HG03575 (cell line): ENCODE measurements around the gene RASSF7.
"Not testable (repeated sequence)": the region's sequence is repeated elsewhere in the genome, so short reads cannot be mapped to it uniquely, and the experiment has no call there.

Experiments
- ATAC-seq: cut with Tn5 transposase; IDR thresholded peaks from one replicate; pipeline ENCODE4 v1.9.1; 2021; ENCODE audit not compliant: unreplicated experiment, insufficient number of reproducible peaks, low FRiP score; ENCODE audit errors: extremely low read depth

Gene RASSF7, protein sequence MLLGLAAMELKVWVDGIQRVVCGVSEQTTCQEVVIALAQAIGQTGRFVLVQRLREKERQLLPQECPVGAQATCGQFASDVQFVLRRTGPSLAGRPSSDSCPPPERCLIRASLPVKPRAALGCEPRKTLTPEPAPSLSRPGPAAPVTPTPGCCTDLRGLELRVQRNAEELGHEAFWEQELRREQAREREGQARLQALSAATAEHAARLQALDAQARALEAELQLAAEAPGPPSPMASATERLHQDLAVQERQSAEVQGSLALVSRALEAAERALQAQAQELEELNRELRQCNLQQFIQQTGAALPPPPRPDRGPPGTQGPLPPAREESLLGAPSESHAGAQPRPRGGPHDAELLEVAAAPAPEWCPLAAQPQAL

GRCh38 chr11:560305-561147, at the start of gene RASSF7, which contains the start of gene LMNTD2:
Gene RASSF7 (plus strand): TSS chr11:560970. CDS start chr11:561769, 799 bp downstream.
Gene LMNTD2 (minus strand): TSS chr11:560738. CDS start chr11:560716, 22 bp downstream.
- ATAC-seq, result no peak

DNA sequence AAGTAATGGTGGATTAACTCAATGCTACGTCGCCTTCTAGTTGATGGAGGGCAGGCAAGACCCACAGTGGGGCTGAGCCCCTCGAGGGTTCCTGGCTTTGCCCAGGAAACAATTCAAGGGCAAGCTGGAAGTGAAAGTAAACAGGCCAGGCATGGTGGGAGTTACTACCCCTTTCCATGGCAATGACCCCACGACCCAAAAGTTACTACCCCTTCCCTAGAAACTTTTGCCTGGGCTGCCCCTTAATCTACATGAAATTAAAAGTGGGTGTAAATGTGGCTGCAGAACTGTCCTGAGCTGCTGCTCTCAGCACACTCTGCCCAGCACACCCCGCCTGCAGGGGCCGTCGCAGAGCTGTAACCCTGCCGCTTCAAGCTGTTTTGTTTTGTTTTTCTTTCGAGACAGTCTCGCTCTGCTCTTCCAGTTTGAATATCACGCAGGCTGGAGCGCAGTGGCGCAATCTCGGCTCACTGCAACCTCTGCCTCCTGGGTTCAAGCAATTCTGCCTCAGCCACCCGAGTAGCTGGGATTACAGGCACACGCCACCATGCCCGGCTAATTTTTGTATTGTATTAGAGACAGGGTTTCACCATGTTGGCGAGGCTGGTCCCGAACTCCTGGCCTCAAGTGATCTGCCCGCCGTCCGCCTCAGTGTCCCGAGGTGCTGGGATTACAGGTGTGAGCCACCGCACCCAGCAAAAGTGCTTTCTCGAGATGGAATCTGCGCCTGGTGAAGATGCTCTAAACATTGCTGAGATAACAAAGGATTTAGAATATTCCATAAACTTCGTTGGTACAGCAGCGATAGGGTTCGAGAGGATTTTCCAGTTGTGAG, 47.8 kb upstream of the RASSF7 start:
- ATAC-seq, result no peak

DNA sequence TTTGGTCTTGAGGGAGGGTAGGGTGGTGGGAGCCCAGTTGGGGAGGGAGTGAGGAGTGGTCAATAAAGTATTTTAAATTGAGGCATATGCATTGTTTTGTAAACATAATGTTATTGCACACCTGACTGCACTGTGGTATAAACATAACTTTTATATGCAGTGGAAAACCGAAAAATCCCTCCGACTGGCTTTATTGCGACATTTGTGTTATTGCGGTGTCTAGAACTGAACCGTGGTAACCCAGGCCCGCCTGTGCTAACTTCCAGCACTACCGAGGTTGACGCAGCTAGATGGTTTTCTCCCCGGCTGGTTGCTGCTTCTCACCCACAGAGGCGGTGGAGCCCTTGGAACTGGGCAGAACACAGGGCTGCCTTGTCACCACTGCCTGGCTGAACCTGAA, 46.2 kb upstream of the RASSF7 start:
- ATAC-seq, result no peak

- no peak for ATAC-seq
Observed at GRCh38 chr11:515131-515530, 45.6 kb upstream of the RASSF7 start.

GRCh38 chr11:516400-516799, 44.4 kb upstream of the RASSF7 start:
- ATAC-seq, result no peak

DNA sequence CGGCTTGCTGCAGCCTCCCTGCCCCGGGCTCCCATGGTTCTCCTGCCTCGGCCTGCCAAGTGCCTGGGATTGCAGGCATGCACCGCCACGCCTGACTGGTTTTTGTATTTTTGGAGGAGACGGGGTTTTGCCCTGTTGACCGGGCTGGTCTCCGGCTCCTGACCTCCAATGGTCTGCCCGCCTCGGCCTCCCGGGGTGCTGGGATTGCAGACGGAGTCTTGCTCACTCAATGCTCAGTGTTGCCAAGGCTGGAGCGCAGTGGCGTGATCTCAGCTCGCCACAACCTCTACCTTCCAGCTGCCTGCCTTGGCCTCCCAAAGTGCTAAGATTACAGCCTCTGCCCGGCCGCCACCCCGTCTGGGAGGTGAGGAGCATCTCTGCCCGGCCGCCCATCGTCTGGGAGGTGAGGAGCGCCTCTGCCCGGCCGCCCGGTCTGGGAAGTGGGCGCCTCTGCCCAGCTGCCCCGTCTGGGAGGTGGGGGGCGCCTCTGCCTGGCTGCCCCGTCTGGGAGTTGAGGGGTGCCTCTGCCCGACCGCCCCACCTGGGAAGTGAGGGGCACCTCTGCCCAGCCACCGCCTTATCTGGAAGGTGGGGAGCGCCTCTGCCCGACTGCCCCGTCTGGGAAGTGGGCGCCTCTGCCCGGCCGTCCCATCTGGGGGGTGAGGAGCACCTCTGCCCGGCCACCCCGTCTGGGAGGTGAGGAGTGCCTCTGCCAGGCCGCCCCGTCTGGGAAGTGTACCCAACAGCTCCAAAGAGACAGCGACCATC, 43.7 kb upstream of the RASSF7 start:
- ATAC-seq, result not testable (repeated sequence)

- ATAC-seq, result no peak
Observed at GRCh38 chr11:518463-519202, 42.1 kb upstream of the RASSF7 start.

GRCh38 chr11:520428-521176, 40.2 kb upstream of the RASSF7 start:
- no peak for ATAC-seq

- no peak for ATAC-seq
Observed at GRCh38 chr11:521177-521688, 39.5 kb upstream of the RASSF7 start.

DNA sequence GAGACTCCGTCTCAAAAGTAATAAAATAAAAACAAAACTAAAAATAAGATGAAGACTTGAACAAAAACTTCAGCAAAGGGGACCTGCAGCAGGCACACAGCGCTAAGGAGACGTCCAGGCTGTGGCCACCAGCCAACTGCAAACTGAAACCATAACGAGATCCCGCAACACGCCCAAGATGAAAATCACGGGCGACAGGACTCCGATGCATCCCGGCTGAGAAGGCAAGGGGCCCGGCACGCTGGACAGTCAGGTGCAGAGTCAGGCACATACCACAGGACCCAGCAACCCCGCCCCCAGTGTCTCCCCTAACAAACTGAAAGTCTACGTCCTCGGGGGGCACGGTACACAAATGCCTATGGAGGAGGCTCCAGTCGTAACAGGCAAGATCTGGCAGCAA, 34.6 kb upstream of the RASSF7 start:
- ATAC-seq, result no peak

DNA sequence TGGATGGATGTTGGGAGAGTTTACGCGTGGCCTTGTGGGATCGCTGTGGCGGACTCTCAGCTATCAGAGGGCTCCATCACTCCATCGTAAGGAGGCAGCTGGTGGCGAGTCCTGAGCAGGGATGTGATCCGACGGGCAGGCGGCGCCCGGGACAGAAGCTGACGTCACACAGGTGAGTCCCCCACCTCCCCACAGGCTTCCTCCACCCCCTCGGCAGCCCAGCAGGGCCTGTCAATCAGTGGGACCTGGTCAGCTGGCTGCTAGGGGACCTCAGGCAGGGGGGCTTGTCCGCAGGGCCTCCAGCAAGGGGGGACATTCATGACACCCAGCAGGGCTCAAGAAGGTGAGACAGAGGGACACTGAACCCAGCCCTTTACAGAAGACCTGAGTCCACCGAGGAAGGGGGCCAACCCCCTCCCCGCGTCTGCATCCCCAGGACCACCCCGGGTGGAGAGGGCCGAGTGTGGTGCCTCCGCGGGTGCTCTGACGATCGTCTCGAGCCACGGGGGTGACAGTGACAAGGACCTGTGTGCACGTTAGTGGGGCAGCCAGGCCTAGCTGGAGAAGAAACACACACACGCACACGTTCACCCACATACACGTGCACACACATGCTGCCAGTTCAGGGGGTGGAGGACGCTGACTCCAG, 32.5 kb upstream of the RASSF7 start:
- no peak for ATAC-seq

DNA sequence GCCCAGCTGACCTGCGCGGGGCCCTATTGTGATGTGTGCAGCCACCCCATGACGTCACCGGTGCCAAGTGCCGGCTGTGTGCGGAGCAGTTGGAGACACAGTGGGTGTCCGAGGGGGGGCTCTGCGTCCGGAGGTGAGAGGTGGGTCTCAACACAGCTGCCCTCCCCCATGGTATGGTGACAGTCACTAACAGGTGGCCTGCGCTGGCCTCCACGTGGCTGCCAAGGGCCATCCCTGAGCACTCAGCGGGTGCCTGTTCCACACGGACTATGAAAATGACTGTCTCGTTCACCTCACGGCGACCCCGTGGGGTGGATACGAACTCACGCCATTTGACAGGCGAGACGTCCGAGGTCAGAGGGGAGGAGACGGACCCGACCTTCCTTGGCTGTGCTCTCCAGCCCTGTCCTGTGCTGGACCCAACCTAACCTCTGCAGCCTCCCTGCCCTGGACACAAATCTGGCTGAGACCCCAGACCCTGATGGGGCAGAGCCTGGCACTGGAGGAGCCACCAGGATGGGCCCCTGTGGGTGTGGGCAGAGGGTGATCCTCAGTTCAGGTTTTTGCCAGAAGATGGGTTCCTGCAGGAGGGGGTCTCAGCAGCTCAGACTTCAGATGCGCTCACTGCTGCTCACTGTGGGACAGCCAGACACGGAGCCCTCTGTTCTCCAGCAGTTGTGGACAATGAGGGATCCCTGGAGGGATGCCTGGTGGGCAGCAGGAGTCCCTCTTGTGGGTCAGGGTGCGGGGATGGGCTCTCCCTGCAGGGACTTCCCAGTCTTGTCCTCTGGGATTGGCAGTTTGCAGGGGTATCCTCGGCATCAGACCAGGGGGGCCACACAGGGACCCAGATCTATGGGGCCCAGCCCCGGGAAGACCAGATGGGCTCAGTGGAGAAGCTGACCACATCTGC, 31.7 kb upstream of the RASSF7 start:
- no peak for ATAC-seq

- no peak for ATAC-seq
Observed at GRCh38 chr11:529728-530411, 30.9 kb upstream of the RASSF7 start.

- no peak for ATAC-seq
Observed at GRCh38 chr11:530960-531831, 29.6 kb upstream of the RASSF7 start.
